GM10847 (cell line): ENCODE data around the gene TENT4A.

Source experiments
- POLR2A ChIP-seq: IDR thresholded peaks from 2 replicates; pipeline ENCODE4 v1.6.1; 2011; ENCODE audit not compliant: insufficient read length; ENCODE audit errors: extremely low read depth

Gene TENT4A

DNA sequence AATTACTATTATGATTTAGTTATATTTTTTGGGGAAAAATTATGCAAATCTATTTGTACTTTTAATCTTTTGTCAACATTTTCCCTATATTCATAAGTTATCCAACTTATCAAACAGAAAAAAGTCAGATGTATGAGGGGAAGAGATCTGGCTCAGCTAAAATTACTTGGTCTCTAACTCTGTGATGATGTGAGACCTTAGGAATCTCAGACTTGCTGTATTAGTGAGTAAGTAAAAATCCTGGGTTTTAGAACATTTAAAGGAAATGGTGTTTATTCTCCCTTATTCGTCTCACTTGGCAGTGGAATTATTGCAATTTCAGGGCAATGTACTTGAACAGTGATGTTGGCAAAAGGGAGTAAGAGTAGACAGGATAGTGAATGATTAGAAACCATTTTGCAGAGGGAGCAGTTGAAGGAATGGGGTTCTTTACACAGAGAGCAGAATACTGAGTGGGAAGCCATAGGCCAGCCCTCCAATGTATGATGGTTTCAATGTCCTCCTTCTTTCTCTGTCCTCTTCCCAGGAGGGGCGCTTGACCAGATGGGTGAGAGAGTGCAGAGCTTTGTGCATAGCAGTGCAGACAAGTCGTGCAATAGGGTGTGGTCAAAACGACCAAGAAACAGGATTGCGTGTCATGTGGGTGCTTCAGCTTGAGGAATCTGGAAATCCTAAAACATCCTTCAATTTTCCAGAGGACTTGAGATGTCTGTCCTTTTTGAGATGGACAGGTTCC, 91.7 kb downstream of the TENT4A start:
- no peak for TF ChIP-seq POLR2A

DNA sequence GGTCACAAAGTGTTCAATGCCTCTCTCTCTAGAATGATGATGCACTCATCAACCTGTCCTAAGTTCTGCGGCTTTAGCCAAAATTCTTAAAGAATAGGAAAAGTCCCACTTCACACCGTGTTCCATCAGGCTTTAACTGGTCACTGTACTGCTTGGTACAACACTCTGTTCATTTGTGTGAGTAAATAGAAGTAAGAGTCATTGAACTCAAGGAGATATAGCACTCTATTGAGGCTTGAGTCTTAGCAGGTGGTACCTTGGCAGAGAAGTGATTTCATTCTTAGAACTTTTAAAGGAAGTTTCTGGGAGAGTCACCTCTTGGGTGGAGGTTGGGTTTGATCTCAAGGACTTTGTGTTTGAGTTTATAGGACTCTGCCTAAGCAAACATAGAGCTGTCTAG, 92.6 kb downstream of the TENT4A start:
- TF ChIP-seq POLR2A, result no peak
